GM21423 (cell line): Measurements from ENCODE around the gene ZNF304.

Experiments used
- ATAC-seq: cut with Tn5 transposase; IDR thresholded peaks from one replicate; pipeline ENCODE4 v1.9.1; 2021; ENCODE audit warnings: mild to moderate bottlenecking, moderate library complexity; ENCODE audit not compliant: unreplicated experiment

The ZNF304 gene

GRCh38 chr19:57350877-57351805 lies at the start of gene ZNF304:
Gene ZNF304, plus strand, starts transcription at chr19:57351271. Its CDS starts 394 bp downstream, at chr19:57351665.
- ATAC-seq, result peak; percentile 99

DNA sequence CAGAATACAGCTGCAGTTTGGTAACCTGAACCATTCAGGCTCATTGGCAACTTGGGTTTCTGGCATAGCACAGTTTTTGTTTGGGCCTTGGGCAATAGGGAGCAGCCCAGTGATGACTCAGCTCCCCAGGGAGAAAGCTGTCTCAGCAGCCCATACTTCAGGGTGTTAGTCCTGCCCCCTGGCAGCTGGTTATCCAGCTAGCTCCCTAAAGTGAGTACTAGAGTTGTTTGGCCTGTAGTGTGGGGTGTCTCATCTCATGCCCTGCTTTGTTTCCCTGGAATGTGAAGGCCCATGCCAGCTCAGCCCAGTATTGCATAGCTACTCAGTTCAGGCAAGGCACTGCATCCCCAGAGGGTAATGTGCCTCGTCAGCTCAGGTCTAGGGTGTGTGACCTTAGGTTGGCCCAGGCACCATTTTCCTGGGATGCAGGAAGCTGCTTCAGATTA lies 49.0 kb upstream of the ZNF304 start:
- no peak for ATAC-seq

- no peak for ATAC-seq
Observed at GRCh38 chr19:57302727-57303401, 48.2 kb upstream of the ZNF304 start.

DNA sequence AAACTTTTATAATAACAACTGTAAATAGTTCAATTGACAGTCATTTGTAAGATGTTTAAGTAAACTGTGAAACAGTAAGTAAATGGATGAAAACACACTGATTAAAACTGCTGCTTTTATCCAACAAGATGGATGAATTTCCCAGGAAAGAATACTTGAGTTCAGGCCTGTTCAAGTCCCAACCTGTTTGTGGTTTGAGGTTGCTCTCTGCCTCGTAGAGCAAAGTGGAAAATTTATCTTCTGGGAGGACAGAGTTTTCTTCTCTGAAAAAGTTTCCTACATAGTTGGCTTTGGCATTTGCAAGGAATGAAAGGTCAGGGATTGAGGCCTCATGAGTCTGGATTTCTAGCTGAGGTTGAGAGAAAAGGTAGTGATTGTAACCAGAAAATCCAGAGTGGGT lies 46.0 kb upstream of the ZNF304 start:
- no peak for ATAC-seq

GRCh38 chr19:57308514-57308913 lies 42.6 kb upstream of the ZNF304 start:
- no peak for ATAC-seq

DNA sequence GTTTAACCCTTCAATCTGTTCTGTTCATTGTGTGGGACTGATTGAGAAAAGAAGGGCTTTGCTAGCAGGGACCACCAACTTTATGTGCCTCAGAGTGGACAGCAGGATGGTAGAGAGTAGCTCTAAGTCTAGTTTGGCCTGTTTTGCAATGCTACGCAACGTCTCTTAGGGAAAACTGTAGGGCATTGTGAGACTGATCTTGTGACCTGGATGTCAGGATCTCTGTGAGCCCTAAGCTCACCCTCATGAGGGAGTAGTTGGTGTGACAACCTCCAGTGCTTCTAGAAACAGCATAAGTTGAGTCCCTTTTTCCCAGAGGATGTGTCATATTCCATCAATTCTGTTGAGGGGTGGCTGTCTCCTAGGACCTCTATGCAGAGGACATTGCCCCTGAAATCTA lies 40.3 kb upstream of the ZNF304 start:
- ATAC-seq, result no peak

DNA sequence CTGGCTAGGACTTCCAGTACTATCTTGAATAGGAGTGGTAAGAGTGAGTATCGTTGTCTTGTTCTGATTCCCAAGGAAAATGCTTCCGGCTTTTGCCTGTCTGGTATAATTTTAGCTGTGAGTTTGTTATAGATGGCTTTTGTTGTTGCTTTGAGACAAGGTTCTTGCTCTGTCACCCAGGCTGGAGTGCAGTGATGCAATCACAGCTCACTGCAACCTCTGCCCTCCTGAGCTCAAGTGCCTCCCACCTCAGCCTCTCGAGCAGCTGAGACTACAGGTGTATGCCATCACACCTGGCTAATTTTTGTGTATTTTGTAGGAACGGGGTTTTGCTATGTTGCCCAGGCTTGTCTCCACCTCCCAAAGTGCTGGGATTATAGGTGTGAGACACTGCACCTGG lies 36.9 kb upstream of the ZNF304 start:
- ATAC-seq, result no peak

GRCh38 chr19:57317503-57317902 lies 33.6 kb upstream of the ZNF304 start:
- no peak for ATAC-seq

- ATAC-seq, result no peak
Observed at GRCh38 chr19:57319869-57320179, 31.2 kb upstream of the ZNF304 start.

DNA sequence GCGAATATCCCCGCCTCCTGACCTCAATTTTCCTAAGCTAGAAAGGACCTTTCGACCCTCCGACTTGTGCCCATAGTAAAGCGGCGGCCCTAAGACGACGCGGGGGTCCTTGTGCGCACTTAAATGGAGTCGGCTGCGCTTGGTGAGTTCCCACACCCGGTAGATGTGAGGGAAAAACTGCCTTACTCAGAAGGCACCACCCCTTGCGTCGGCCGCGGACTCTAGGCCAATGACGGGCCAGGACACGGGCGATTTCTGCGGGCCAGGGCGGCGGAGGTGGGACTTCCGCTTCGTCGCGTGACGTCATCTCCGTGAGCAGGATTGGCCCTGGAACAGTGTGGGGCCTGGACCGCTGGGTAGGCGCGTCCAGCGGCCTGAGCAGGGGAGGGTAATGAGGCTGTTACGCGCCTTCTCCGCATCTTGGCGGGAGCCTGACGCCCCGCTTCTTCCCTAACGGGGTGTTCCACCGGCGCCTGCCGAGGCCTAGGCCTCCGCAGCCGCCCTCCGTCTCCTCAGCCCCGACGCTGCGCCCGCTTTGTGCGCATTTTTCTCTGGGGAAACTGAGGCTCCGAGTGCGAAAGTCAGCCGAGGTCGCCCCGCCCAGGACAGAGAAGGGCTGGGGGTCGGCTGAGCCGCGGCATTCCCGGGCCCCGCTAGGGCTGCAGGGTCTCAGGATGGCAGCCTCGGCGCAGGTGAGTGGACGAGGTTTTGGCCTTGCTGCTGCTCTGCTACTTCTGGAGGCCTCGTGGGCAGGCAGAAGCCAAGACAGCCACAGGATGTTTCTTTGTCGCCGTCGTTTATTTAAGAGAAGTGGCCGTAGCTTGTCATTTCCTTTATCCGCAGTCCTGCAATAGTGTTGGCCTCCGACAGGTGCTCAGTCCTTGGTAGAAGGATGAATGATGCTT lies 30.6 kb upstream of the ZNF304 start, which contains the start of gene ZNF543:
TSS of gene ZNF543 (plus strand) at position 293 of the 905 bp plus-strand sequence. CDS start at position 675, 382 bp downstream.
- ATAC-seq, result peak; percentile 96

DNA sequence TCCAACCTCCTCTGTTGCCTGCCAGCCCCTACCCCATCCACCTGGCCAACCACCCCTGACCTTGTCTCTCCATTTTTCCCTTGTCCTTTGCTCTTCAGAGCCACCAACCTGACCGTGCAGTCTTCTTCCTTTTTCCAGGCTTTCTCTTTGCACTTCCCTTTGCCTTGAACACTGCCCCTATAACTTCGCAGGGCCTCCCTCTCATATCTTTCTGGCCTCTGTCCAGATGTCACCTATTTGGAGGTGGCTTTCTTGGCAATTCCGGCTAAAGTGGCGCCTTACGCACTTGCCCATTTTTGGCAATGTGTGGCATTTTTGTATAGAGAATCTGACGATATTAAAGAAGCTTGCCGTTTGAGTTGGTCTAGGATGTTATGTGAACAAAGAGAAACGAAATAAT lies 30.0 kb upstream of the ZNF304 start:
- ATAC-seq, result no peak

GRCh38 chr19:57321751-57322150 lies 29.3 kb upstream of the ZNF304 start:
- ATAC-seq, result no peak

DNA sequence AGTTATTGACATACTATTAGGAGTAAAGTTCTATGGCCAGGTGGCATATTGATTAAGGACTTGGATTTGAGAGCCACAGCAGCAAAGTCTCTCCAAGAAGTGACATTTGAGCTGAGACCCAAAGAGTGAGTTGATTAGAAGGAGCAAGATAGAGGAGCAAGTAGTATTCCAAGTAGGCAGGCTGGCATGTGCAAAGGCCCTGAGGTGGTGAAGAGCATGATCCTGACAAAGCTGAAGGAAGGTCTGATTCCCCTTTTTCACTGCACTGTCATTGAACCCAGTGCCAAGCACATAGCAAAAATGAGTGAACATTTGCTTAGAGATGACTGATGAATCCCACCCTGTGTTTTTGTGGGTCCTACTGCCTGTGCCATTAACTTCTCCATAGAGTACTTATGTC lies 26.1 kb upstream of the ZNF304 start:
- no peak for ATAC-seq

DNA sequence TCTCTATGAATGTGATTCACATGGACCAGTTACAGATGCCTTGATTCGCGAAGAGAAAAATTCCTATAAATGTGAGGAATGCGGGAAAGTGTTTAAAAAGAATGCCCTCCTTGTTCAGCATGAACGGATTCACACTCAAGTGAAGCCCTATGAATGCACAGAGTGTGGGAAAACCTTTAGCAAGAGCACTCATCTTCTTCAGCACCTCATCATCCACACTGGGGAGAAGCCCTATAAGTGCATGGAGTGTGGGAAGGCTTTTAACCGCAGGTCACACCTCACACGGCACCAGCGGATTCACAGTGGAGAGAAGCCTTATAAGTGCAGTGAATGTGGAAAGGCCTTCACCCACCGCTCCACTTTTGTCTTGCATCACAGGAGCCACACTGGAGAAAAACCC lies 23.1 kb upstream of the ZNF304 start:
- ATAC-seq, result no peak

DNA sequence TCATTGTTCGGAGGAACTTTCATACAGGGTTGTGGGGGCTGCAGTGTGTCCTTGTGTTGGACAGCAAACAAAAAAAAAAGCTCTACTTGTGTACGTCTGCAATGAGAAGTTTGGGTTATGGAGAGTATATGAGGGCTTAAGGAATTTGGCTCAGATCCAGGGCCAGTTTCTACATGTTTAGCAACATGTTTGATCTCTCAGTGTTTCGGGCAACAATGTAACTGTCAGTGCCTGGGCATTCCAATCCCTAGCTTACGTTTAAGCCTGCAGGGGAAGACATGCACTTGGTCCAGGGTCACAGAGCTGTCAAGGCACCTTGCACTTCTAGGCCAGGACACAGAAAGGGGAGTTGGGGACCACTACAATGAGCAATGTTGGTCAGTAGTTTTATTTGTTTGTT lies 16.9 kb upstream of the ZNF304 start:
- no peak for ATAC-seq

GRCh38 chr19:57338877-57339276 lies 12.2 kb upstream of the ZNF304 start:
- no peak for ATAC-seq

DNA sequence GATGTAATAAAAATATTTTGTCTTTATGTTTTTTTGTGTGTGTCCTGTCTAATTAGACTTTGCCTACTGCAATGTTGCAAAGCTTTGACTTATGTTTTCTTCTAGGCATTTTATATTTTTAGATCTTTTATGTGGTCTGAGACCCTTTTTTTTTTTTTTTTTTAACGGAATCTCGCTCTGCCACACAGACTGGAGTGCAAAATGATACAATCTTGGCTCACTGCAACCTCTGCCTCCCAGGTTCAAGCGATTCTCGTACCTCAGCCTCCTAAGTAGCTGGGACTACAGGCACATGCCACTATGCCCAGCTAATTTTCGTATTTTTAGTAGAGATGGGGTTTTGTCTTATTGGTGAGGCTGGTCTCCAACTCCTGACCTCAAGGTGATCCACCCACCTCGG lies 8.5 kb upstream of the ZNF304 start:
- ATAC-seq, result no peak

- ATAC-seq, result no peak
Observed at GRCh38 chr19:57348136-57348535, 2.9 kb upstream of the ZNF304 start.

GRCh38 chr19:57351867-57352266 lies 796 bp downstream of the ZNF304 start:
- ATAC-seq, result no peak

- no peak for ATAC-seq
Observed at GRCh38 chr19:57355916-57356315, 4.8 kb downstream of the ZNF304 start.

DNA sequence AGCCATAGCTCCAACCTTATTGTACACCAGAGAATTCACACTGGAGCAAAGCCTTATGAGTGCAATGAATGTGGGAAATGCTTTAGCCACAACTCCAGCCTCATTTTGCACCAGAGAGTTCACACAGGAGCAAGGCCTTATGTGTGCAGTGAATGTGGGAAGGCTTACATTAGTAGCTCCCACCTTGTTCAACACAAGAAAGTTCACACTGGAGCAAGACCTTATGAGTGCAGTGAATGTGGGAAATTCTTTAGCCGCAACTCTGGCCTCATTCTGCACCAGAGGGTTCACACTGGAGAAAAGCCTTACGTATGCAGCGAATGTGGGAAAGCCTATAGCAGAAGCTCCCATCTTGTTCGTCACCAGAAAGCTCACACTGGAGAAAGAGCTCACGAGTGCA lies 6.3 kb downstream of the ZNF304 start:
- ATAC-seq, result no peak
